GM18909 (cell line): ENCODE results near the gene OSCP1.
A peak's percentile ranks its signal among the peaks of the same experiment; 100 is the strongest.

ENCODE experiments used
- ATAC-seq: cut with Tn5 transposase; IDR thresholded peaks from one replicate; pipeline ENCODE4 v1.9.1; 2021; ENCODE audit warnings: mild to moderate bottlenecking; ENCODE audit not compliant: unreplicated experiment, poor library complexity

The OSCP1 gene

DNA sequence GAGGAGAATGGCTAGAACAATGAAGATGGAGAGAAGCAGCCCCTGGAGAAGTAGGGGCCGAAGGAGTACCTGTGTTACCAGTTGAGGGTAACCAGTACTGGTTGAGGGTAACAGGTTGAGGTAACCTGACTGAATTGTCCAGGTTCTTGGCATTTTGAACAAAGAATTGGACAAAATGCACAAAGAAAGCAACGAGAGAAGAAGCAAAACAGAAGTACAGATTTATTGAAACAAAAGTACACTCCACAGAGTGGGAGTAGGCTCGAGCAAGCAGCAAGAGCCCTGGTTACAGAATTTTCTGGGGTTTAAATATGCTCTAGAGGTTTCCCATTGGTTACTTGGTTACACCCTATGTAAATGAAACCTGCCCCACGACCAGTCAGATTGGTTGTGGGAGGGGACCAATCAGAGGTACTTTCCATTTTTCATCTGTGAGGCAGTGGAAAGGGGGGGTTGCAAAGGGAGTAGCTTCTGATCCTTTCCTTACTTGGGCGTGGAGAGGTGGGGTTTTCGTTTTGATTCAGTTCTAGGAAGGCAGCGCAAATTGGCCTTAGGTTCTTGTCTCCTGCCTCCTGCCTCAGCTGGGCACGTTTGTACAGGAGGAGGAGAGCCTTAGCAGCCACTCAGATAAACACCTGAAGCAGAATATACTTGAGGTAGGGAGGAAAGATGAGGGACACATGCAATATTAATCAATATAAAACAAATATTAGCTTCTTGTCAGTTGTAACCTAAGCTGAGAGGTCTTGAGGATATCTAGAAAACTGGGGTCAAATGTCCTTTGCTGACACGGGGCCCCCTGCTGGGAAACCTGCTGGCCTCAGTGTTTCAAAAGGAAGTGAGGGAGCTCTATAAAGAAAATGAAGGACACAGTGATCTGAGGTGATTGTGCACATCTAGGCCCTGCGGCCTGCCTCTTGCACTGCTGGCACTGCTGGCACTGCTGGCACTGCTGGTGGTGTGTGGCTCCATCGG, 38.3 kb downstream of the OSCP1 start:
- no peak for ATAC-seq

DNA sequence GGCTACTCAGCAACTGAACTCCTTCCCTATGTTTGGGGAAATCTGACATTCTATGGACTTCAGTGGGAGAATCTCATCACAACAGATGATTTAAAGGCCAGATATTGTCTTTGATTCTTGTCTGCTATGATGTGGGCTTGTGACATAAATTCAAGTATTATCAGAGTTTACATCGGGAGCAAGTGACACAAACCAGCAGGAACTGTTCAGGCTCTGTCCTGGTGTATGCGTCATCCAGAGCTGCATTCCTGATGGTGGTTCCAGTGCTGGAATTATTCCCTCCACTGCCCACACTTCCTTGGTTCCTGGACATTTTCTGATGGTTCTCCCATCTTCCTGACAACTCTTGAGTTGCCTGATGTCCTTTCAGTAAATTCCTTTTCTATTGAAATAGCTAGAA, 41.8 kb downstream of the OSCP1 start:
- ATAC-seq, result no peak

DNA sequence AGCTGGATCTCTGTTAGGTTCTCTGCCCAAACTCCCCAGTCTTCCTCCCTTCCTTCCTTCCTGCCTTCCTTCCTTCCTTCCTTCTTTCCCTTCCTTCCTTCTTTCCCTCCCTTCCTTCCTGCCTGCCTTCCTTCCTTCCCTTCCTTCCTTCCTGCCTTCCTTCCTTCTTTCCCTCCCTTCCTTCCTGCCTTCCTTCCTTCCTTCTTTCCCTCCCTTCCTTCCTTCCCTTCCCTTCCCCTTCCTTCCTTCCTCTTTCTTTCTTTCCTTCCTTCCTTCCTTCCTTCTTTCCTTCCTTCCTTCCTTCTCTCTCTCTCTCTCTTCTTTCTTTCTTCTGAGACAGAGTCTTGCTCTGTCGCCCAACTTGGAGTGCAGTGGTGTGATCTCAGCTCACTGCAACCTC, 43.8 kb downstream of the OSCP1 start:
- no peak for ATAC-seq

DNA sequence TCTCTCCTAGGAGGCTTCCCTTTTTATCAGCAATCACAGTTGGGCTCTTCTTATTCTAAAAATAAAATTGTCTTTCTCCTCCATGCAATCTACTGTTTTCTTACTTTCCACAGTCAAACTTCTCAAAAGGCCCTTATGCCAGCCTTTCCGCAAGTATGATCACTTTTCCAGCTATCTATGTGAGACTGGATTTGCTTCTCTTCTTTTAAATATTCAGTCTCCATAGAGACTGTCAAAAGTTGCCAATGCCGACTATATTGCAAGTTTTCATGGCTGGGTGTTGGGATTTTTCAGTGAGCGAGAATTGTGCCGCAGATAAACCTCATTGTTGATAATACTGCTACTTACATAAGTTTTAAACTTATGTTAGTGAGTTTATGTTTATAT, 47.8 kb downstream of the OSCP1 start:
- no peak for ATAC-seq

DNA sequence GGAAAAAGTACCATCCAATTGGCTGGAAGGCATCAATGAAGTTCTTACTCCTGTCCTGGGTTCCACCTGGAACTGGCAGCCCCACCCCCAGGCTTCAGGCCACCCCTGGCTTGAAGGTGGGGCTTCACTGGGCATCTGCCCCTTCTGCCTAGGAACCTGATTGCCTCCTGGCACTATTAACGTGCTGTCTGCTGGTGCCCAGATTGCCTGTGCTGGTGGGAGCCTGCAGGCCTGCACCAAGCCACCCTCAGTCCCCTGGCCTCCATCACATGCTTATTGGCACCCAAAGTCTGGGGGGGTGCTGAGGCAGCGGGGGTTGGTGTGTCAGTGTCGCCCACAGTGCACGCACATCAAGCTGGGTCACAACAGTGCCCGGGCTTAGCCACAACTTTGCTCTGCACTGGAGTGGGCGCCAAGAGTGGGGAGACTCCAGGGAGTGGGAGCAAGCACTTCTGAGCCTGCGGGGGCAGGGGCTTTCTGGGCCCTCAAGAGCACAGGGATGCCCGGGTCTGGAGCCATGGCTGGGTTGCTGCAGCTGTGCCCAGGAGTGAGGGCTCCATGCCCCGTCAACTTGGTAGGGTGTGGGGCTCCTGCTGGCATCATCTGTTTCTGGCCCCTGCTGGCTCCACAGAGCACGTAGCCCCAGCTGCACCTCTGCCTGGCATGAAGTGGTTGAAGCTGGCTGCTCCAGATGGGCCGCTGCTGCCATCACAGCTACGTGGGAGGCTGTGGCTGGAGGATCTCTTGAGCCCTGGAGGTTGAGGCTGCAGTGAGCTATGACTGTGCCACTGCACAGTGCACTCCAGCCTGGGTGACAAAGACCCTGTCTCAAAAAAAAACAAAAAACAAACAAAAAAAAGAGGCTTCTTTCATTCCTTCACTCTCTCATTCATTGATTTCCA, 48.4 kb downstream of the OSCP1 start:
- no peak for ATAC-seq

DNA sequence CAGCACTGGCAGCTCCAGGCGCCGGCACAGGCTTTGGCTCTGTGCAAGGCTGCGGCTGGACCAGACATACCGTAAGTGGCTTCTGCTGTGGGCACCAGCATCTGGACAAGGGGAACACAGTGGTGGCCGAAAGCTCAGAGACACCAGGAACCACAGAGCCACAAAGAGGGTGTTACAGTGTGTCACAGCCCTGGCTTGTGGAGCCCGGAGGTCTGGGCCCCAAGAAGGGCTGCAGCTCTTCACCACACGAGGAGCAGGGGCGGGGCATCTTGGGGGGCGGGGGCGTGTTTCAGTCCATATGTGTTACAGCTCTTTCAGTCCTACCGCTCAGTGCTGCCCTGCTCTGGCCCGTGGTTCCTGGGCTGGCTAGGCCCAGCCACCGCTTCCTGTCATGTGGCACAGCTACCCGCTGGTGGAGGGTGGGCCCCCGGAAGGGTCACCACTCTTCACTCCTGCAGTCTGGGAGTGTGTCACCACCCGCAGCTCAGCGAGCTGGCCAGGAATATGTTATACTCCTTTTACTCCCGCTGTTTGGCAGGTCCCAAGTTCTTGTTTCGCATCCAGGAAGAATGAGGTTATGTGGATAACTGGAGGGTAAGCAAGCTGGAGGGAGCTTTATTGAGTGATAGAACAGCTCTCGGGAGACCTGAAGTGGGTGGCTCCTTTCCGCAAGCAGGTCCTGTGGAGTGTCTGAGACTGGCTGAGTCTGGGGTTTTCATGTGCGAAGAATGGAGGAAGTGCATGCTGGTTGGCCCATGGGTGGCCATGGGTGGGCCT, 49.2 kb downstream of the OSCP1 start:
- ATAC-seq, result peak; percentile 42

DNA sequence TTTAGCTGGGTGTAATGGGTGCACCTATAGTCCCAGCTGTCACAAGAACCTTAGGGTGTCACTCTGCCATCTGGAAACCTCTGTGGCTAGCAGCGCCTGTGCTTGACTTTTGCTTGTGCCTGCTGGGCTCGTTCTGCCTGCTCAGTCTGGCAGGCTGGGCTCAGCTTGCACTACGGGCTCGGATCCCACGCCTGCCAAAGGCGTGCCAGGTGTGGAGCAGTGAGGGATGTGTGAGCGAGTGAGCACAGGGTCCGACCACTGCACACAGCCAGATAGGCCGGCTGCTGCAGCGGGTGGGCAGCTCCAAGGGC, 49.8 kb downstream of the OSCP1 start:
- no peak for ATAC-seq

DNA sequence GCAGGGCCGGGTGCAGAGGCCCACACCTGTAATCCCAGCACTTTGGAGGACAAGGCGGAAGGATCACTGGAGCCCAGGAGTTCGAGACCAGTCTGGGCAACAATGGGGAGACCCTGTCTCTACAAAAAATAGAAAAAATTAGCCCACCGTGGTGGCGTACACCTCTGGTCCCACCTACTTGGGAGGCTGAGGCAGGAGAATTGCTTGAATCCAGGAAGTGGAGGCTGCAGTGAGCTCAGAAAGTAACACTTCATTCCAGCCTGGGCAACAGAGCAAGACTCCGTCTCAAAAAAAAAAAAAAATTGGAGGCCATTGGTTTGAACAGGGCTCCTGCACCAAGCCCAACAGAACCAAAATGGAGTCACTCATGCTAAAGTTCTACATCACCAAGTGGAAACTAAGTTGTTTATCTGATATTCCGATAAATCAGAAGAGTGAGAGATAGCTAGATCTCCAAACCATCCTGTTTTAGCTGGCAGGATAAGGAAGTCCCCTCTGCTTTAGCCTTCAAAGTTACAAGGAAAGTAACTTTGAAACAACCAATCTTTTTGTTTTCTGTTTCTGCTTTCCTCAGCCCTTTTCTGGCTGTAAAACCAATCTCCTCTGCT, 51.8 kb downstream of the OSCP1 start:
- no peak for ATAC-seq

DNA sequence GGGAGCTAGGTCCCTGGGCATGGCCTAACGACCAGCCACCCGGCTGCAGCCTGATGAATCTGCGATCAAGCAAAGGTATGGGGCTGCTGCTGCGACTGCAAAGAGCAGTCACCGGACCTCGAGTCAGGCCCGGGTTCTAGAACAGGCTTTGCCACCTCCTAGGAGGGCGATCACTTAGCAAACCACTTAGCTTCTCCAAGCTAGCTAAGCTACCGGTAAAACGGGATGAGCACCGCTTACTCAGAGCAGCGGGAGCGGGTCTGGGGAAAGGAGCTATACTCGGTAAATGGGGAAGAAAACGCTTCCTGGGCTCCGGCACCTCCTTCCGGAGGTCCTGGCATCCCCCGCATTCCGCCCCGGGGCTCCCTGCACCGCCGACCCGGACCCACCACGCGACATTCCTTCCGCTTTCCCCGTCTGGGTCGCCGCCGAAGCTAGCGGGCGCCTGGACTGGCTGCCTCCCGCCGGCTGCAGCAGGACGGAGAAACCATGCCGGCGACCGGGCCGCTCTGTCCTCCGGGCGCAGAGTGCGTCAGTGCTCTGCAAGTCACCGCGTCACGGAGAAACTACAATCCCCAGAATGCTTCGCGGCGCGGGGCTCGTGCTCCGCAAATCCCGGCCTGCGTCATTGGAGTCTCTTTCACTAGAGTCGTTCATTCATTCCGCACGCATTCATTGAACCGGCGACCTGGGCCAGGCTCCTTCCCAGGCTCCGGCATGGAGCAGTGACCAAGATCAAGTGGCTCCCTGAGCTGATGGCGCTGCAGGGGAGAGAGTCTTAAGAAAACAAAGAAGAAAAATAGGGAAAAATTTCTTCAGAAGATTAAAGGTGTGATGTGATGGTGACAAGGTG, 52.6 kb downstream of the OSCP1 start, which contains the start of gene LSM10:
Gene LSM10 (minus strand): TSS at position 531 of the 853 bp plus-strand sequence. CDS start 3,779 bp downstream, outside the sequence.
- peak; percentile 82 for ATAC-seq

DNA sequence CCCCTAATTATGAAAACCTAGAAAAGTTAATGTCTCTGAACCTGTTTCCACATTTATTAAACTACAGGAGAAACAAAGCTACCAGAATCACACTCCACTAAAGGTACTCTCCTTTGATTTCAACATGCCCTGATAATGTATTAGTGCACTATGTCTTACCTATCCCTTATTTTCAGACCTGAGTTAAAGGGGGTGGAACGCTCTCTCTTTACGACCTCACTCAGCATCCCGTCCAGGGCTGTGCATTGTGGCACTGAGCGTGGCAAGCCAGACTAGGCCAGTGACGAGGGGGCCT, 53.2 kb downstream of the OSCP1 start:
- peak; percentile 19 for ATAC-seq

DNA sequence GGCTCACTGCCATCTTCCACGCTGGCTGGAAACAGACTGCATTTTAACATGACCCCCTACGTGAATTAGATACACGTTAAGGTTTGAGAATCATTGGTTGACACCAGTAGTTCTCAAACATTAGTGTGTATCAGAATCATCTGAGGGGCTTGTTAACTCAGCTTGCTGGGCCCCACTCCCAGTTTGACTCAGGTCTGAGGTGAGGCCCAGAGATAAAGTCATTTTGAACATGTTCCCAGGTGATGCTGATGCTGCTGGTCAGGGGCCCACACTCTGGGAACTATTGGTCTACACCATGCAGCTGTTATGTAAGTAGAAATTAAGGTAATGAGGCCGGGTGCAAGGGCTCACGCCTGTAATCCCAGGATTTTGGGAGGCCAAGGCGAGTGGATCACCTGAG, 53.9 kb downstream of the OSCP1 start:
- no peak for ATAC-seq

DNA sequence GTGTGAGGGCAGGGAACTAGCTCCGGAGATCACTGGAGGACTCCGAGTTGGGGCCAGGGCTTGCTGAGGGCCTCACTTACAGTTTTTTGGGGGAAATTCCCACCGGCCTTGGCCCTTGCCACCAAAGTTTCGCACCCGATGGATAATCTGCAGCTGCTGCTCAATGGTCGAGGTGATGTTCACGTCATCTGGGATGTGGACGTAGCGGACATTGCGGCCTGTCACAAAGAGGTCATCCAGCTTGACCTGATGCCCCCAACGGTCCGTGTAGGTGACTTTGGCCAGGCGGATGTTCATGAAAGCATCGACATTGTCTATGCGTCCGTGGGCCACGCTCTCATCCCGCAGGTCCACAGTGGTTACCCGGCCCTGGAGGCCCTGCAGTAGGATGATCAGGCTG, 56.6 kb downstream of the OSCP1 start:
- no peak for ATAC-seq

DNA sequence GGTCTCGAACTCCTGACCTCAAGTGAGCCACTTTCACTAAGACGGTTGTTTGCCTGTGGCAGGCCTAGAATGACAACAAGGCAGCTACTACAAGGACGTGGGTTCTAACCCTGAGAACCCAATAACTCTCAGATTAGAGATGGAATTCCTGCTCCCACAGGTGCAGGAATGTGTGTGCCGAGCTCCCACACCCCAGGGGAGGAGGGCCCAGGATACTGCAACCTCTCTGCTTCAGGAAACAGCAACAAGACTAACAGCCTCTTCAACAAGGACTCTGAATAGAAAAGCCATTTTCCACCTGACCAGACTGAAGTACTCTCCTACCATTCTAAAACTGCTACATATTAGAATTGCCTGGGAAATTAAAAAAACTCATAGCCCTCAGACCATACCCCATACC, 57.4 kb downstream of the OSCP1 start:
- no peak for ATAC-seq

DNA sequence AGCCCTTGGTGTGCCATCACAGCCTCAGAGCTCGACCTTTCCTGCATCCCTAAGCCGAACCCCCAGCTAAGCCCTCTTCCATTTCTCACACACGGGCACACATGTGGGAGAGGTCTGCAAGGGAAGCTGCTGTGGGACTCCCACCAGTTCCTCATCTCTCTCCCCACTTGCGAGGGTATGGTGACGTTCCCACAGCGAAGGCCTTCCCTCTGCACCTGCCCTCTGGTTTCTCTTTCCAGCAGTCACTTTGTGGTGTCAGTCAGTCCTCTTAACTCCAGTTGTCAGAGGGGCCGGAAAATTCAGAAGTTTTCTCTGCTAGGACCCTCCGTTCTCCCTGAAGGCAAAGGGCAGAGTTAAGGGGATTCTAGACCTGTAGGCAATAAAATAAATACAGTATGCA, 59.0 kb downstream of the OSCP1 start:
- no peak for ATAC-seq

DNA sequence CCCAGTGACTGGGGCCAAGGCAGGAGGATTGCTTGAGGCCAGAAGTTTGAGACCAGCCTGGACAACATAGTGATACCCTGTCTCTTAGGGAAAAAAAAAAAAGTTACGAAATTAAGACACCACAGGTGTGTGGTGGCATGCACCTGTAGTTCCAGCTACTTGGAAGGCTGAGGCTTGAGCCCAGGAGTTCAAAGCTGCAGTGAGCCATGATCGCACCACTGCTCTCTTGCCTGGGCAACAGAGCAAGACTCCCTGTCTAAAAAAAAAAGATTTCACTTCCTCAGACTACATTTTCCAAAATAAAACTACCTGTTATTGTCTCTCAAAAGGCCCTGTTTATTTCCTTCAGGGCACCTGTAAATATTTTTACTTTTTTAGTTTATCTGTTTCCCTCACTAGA, 59.8 kb downstream of the OSCP1 start:
- ATAC-seq, result no peak

DNA sequence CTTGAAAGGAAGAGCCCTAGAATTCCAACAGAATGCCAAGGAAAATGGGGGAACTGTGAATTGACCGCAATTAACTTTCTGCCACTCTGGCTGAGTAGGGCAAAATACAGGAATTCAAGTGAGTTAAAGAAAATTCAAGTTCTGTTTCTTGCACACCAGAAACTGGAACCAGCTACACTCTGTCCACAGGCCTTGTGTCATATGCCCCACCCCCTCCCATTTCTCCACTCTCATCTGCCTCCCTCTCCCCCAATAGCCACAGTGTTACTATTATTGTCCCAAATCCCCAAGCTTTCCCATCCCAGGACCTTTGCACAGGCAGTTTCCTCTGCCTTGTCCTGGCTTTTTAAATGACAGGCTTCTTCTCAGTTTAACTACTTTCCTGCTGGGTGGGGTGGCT, 60.3 kb downstream of the OSCP1 start:
- ATAC-seq, result no peak

DNA sequence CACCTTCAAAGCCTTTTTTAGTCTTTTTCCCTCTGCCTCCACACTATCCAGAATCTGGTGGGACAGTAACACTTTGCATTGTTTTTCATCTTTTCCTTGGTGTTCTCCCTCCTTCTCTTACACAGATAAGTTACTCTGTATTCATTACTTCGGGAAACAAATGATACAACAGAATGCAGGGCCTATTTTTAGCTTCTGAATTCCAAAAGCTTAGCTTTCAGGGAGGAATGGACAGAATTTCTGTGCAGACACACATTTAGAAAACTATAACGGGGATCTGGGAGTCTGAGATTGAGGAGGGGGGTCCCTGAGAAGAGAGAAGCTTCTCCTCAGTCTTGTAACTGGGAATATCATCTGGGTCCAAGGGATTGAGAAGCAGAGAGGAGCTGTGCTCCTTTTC, 61.0 kb downstream of the OSCP1 start:
- no peak for ATAC-seq

DNA sequence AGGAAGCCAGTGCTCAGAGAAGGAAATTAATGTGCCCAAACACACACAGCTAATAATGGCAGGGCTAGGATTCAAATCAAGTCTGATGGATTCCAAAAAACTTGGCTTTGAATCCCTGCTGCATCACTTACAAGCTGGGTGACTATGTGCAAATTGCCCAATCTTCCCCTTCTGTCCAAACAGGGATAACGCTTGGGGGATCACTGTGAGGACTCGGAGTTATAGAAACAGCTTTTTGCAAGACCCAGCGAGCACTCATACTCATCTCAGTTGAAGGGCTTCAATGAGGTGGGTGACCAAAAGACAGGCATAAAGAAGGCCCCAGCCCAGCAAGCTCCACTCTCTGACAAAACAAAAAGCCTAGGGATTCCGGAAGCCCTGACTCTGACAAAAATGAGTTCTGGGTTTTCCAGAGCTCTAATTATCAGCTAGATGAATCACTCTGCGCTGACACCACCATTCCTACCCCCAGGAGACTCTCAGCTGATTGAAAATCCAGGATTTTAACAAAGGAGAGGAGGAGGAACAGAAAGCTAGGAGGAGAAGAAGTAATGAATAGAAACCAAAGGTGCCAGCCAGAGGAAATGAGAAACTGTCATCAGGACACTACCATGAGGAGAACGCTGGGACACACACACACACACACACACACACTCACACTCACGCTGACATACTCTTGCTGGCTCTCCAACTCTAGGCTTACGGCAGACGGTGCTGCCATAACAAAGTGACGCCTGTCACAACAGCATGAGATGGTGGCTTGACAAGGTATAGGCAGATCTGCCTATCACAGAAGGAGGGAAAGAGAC, 62.9 kb downstream of the OSCP1 start:
- ATAC-seq, result no peak
